ENCODE measurements around the gene NPTN.

DNA sequence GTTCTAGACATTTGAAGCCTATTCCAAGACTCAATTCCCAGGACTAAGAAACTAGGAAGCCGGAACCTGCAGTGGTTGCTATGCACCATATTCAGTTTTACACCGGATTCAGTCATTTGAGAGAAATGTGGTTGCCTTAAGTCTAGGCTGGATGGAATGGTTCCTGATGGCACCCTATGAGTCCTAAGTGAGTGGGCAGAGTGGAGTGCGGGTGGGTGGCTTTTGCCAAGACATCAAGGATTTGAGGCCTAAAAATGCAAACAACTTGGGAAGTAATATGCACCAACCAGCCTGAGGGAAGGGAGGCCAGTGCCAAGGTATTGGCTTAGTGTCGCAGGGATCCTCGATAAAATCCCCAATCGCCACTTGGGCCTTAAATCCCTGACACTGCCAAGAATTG lies 46.8 kb upstream of the NPTN start:
- TF ChIP-seq, protein P1, sequence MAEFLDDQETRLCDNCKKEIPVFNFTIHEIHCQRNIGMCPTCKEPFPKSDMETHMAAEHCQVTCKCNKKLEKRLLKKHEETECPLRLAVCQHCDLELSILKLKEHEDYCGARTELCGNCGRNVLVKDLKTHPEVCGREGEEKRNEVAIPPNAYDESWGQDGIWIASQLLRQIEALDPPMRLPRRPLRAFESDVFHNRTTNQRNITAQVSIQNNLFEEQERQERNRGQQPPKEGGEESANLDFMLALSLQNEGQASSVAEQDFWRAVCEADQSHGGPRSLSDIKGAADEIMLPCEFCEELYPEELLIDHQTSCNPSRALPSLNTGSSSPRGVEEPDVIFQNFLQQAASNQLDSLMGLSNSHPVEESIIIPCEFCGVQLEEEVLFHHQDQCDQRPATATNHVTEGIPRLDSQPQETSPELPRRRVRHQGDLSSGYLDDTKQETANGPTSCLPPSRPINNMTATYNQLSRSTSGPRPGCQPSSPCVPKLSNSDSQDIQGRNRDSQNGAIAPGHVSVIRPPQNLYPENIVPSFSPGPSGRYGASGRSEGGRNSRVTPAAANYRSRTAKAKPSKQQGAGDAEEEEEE (CRISPR knock-in tag; IDR thresholded peaks at IDR 0.05; ENCODE audit: borderline replicate concordance), result no peak
- TF ChIP-seq ZNF619 (CRISPR knock-in tag; IDR thresholded peaks at IDR 0.05) (no peak), ZMYM3 (CRISPR knock-in tag; IDR thresholded peaks at IDR 0.05) (no peak), CHD2 (IDR thresholded peaks at IDR 0.05; ENCODE audit: low read depth, low read length) (no peak), TAF15 (IDR thresholded peaks at IDR 0.05; ENCODE audit: low read depth, low read length, poor library complexity, severe bottlenecking) (no peak)

All from HepG2 (cell line).